Measurements from ENCODE around the gene GDF15.

GRCh38 chr19:18435842-18436670, 50.1 kb downstream of the GDF15 start:
- TF ChIP-seq EZH2 (IDR thresholded peaks at IDR 0.05; ENCODE audit: borderline replicate concordance, low read depth, low read length, severe bottlenecking) (no peak), POLR2A (IDR thresholded peaks at IDR 0.05; ENCODE audit: low read depth, low read length) (no peak), CTCF (IDR thresholded peaks at IDR 0.05; ENCODE audit: extremely low read depth in 1 of 2, insufficient read depth in 1 of 2, low read depth in 1 of 2, low read length in 2 of 2) (no peak), FOS (IDR thresholded peaks at IDR 0.05; ENCODE audit: borderline replicate concordance, insufficient read depth, low read length) (no peak), MAX (IDR thresholded peaks at IDR 0.05; ENCODE audit: insufficient read depth, insufficient read length) (no peak), POLR2AphosphoS5 (IDR thresholded peaks at IDR 0.05; ENCODE audit: insufficient read depth, low read depth, low read length) (no peak)

All from endothelial cell of umbilical vein (primary cell).